HG03039 (cell line): ENCODE results near the gene BAZ1A.
"Not testable (repeated sequence)": the region's sequence is repeated elsewhere in the genome, so short reads cannot be mapped to it uniquely, and the experiment has no call there.

ENCODE experiments used
- ATAC-seq: cut with Tn5 transposase; IDR thresholded peaks from one replicate; pipeline ENCODE4 v1.9.1; 2021; ENCODE audit warnings: mild to moderate bottlenecking, moderate library complexity; ENCODE audit not compliant: unreplicated experiment

The BAZ1A gene

GRCh38 chr14:34792598-34792997 lies 82.6 kb downstream of the BAZ1A start:
- ATAC-seq = no peak

- ATAC-seq = no peak
Observed at GRCh38 chr14:34785223-34786006, 89.7 kb downstream of the BAZ1A start.

- ATAC-seq = no peak
Observed at GRCh38 chr14:34782031-34782430, 93.1 kb downstream of the BAZ1A start.

GRCh38 chr14:34781242-34781641 lies 93.9 kb downstream of the BAZ1A start:
- no peak for ATAC-seq

- no peak for ATAC-seq
Observed at GRCh38 chr14:34780646-34781045, 94.5 kb downstream of the BAZ1A start.

GRCh38 chr14:34778744-34779143 lies 96.4 kb downstream of the BAZ1A start:
- no peak for ATAC-seq

- no peak for ATAC-seq
Observed at GRCh38 chr14:34776611-34777010, 98.5 kb downstream of the BAZ1A start.

- ATAC-seq = no peak
Observed at GRCh38 chr14:34775922-34776321, 99.2 kb downstream of the BAZ1A start.

GRCh38 chr14:34775342-34775741 lies 99.8 kb downstream of the BAZ1A start:
- no peak for ATAC-seq

GRCh38 chr14:34770901-34771300 lies 104.3 kb downstream of the BAZ1A start:
- no peak for ATAC-seq

- no peak for ATAC-seq
Observed at GRCh38 chr14:34766606-34767005, 108.6 kb downstream of the BAZ1A start.

GRCh38 chr14:34766060-34766459 lies 109.1 kb downstream of the BAZ1A start:
- ATAC-seq = no peak

GRCh38 chr14:34755215-34755614 lies 119.9 kb downstream of the BAZ1A start:
- no peak for ATAC-seq

GRCh38 chr14:34754687-34755086 lies 120.5 kb downstream of the BAZ1A start:
- ATAC-seq = no peak

- no peak for ATAC-seq
Observed at GRCh38 chr14:34750670-34751069, 124.5 kb downstream of the BAZ1A start.

GRCh38 chr14:34750233-34750632 lies 124.9 kb downstream of the BAZ1A start:
- ATAC-seq = no peak

GRCh38 chr14:34749408-34749807 lies 125.8 kb downstream of the BAZ1A start:
- no peak for ATAC-seq

GRCh38 chr14:34742270-34743115 lies 132.7 kb downstream of the BAZ1A start:
- ATAC-seq = no peak

GRCh38 chr14:34741840-34742239 lies 133.3 kb downstream of the BAZ1A start:
- no peak for ATAC-seq

GRCh38 chr14:34740139-34740538 lies 135.0 kb downstream of the BAZ1A start:
- ATAC-seq = not testable (repeated sequence)

- not testable (repeated sequence) for ATAC-seq
Observed at GRCh38 chr14:34737079-34737478, 138.1 kb downstream of the BAZ1A start.

- ATAC-seq = no peak
Observed at GRCh38 chr14:34733245-34733644, 141.9 kb downstream of the BAZ1A start.
